Right hindlimb (tissue), 1 donor: ENCODE measurements around the gene WDR86.

Experiments
- DNase-seq: peaks from one replicate; pipeline ENCODE4 v3.0.0-alpha.2; 2018

The WDR86 gene

DNA sequence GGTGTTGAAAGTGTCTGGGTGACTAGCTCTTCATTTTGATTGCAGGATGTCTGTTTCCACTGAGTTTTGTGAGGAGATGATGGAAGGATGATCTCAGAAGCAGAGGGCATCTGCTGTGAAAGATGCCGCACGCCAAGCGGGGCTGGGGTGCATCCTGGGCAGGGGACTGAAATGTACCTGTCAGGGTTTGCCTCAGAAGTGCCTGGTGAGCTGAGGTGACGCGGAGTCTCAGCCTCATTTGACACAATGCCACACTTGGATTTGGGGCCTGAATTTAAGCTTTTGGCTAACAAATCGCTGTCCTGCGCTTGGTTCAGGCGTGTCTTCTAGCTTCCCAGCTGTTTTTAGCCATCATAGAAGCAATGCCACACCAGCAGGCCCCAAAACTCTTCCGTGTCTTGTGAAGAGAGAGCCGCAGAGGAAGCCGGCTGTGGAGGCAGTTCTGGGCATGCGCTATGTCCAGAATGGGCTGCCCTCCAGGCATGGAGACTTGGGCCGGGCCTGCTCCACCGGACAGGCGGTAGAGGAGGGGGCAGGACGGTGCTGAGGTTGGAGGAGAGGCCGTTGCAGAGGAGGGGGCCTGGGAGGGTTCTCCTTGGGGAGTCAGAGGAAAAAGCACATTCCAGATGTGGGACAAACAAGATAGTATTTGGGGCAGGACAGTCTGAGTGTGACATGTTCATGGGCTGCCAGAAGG lies 31.2 kb downstream of the WDR86 start:
- no peak for DNase-seq

DNA sequence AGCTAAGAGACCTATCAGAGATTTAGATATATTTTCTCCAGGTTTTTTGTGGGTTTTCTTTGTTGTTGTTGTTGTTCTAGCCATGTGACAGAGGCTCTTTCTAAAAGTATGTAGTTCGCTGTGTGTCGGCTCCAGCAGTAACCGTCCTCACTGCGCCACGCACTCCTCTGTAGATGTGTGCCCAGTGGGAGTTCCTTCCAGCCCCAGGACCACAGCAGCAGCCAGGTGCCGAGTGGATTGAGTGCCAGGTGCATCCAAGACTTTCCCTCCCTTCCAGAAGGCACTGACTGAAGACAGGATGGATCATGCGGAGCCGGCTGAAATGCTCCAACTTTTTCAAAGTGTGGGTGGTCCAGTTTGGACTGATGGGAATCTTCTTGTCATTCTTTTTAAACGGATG lies 31.8 kb downstream of the WDR86 start:
- no peak for DNase-seq

GRCh38 chr7:151377406-151377805 lies 32.4 kb downstream of the WDR86 start:
- no peak for DNase-seq

DNA sequence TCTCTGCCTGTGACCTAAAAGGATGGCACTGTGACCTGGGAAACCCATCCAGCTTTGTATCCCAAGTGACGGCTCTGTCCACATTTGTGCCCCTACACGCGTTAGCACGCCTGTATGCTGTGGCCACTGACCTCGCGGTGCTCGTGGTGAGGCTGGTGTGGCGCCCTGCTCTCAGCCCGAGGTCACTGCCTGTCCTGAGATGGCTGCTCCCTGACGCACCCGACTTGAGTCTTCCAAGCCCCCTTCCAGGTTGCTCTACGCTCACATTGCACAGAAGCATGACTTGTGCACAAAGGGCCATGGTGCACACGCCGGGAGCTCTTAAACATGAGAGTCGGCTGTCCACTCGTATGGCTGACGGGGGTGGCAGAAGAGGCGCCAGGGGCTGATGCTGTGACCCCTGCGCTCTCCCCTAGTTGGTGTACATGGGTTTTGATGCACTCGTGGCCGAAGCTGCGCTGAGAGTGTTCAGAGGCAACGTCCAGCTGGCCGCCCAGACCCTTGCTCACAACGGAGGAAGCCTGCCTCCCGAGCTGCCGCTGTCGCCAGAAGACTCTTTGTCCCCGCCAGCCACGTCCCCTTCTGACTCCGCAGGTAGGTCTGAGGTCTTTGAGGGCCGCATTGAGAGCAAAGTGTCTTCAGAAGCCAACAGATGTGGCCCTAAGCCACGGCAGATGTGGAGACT lies 33.5 kb downstream of the WDR86 start:
- no peak for DNase-seq

DNA sequence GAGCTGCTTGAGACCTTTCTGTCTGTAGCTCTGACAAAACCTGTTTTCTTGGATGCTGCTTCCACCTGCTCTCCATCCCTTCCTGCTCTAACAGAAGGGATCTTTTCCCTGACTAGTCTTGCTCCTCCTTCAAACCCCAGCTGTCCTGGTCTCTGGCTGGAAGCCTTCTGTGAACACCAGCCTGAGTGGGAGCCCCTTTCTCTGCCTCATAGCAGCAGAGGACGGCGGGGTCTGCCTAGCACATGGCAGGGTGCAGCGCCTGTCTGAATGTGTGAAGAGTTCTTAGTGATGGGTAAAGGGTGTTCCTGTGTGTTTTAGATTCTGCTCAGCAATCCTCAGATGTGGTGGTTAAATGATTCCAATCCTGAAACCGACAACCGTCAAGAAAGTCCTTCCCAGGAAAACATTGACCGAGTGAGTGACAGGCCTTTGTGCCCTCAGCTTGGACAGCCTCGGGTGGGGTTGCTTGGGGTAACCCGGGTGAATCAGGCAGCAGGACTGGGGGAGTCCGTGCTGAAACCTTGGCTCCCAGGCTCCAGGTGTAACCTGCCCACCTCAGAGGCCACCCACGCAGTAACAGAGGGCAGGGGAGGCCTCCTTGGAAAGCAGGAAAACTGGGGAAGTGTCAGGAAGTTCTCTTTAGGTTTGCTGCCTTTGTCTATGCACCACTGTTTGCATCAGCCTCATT lies 34.2 kb downstream of the WDR86 start:
- no peak for DNase-seq

GRCh38 chr7:151374726-151375125 lies 35.1 kb downstream of the WDR86 start:
- DNase-seq = no peak

DNA sequence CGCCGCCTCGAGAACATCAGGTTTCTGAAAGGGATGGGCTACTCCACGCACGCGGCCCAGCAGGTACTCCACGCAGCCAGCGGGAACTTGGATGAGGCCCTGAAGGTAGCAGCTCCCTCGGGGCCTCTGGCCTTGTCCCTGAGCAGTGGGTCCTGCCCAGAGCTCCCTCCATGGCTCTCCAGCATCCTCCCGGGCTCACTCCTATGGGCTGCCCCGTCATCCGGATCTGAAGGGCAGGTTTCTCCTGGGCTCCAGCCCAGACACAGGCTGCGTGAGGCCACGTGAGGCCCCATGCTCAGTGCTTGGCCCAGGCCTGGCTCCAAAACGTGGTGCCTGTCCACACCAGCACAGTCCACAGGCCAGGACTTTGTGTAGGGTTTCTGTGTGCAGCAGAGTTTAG lies 35.7 kb downstream of the WDR86 start:
- DNase-seq = no peak

- no peak for DNase-seq
These were observed 36.2 kb downstream of the WDR86 start for GRCh38 chr7:151373599-151373998.

DNA sequence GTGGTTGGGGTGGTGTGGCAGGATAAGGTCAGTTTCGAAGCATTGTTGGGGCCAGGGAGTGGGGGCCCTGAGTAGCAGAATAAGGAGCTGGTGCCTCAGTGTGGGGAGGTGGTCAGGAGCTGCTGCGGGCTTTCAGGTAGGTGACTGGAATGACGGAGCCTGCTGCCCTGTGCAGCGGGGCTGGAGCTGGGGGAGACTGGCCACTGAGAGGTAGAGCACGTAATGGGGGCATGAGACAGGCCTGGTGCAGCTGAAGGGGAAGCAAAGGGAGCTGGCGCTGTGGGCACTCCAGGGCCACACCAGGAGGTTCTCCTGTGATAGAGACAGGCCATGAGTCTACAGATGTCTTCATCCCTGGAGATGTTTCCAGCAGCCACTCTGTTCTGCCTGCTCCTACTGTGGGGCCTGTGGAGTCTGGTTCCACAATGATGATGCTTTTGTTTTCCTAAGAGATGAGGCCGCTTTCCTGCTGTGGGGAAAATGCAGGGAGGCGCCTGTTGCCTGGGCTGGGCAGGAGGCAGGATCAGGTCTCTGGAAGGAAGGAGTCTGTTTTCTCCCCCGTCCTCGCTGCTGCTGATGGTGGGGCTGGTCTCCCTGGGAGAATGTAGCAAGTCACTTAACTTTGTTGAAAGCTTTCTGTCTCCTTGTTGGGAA lies 37.1 kb downstream of the WDR86 start:
- DNase-seq = no peak

DNA sequence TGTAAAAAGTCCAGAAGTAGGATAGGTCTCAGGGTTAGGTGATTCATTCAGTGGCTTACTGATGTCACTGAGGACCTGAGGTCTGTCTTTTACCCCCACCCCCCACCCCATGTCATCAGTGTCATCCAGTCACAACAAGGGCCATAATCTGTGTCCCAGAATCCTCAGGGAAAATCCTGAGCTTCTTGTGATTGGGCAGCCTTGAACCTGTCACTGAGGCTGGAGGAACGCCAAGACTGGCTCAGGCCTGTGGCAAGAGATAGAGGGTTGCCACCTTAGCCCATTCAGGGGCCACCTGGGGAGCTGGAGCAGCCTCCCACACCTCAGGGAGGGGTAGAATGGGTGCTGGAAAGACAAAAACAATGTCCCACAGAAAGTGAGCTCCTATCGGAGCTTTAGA lies 38.6 kb downstream of the WDR86 start:
- DNase-seq = no peak

DNA sequence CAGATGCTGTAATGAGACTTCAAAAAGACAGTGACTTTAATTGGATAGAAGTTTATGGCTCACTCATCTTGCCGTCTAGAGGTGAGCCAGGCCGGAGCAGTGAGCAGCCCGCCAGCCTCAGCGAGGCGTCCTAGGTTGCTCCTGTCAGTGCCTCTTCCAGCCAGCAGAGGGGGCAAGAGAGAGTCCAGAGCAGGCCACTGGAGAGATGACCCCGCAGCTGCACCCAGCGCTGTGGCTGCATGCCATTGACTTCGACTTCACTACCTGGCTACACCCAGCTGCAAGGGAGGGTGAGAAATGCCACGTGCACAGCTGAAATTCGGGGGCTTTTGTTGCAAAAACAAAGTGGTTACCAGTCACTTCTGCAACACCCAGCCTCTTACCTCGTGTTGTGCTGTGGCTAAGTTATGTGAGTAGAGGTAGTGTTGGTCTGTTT lies 41.7 kb downstream of the WDR86 start:
- DNase-seq = peak; percentile 83

DNA sequence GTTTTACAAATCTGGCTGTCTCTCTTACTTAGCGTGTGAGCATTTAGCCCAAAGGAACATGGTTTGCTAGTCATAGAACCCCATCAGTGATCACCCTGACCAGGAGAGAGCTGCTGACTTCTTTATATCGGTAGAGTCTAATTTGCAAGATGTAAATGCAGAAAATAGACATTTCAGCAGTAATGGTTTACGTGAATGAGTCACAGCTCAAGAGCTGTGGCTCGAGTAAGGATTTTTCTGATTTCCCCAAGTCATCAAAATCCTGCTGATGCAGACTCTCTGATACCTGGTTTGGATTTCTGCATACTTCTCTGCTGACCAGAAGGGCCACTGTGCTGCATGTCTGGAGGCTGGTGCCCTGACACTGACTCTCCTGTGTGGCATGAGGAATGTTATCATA lies 42.6 kb downstream of the WDR86 start:
- no peak for DNase-seq

GRCh38 chr7:151366880-151367222 lies 43.0 kb downstream of the WDR86 start:
- DNase-seq = peak; percentile 81

DNA sequence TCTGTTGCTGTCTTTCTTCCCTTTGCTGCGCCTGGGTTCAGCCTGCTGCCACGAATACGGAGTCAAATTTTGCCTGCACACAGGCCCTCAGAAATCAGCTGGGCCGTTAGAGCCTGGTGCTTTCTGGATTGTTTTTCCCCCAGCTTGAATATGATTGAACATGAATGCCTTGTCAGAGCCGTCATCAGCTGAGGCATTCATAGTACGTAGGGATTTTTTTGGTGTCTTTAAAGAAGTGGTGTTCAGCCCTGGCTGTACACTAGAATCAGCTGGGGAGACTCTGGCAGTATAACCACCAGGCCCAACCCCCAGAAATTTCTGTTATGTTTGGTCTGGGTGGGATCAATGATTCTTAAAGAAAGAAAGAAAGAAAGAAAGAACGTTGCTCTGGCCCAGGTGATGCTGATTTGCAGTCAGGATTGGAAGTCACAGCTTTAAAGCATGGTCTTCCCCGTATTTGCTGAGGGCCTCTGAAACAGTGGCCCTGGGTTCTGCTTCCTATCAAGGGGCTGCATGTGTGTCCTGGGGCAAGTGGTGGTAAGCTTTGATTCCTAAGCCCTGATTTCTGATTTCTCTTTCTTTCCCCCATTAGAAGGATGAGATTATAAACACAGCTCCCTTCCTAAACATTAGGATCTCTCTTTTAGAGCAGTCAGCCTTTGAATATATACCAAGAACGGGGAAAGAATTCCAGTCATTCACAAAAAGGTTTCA lies 43.5 kb downstream of the WDR86 start:
- DNase-seq = no peak

DNA sequence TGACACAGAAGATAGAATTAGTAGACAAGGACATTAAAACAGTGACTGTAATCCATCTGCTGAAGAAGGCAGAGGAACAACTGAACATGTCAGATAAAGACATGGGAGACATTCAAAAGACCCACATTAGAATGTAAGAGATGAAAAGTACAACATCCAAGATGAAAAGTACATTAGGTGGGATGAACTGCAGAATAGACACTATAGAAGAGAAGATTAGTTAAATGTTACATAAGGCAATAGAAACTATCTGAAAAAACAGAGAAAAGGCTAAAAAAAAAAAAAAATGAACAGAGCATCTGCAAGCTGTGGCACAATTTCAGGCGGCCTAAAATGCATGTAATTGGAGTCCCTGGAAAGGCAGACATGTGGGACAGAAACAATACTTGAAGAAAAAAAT lies 46.7 kb downstream of the WDR86 start:
- DNase-seq = no peak

GRCh38 chr7:151361193-151361959 lies 48.5 kb downstream of the WDR86 start:
- DNase-seq = no peak

- DNase-seq = no peak
These were observed 57.3 kb downstream of the WDR86 start for GRCh38 chr7:151352512-151352911.

GRCh38 chr7:151351967-151352366 lies 57.9 kb downstream of the WDR86 start:
- DNase-seq = no peak

DNA sequence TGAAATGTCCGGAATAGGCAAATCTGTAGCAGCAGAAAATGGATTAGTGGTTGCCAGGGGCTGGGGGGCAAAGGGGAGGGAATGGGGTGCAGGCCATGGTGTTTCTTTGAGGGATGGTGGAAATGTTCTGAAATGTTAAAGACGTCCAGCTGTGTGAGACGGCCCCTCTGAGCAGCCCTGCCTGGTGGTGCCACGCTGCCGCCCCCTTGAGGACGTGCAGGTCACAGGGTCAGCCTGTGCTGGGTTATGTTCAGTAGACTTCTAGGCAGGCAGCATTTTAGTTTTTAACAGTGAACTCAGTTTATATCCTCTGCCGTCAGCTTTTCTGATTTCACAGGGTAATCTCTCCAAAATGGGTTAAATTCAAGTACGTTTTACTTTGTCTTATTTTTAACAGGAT lies 58.8 kb downstream of the WDR86 start:
- no peak for DNase-seq

DNA sequence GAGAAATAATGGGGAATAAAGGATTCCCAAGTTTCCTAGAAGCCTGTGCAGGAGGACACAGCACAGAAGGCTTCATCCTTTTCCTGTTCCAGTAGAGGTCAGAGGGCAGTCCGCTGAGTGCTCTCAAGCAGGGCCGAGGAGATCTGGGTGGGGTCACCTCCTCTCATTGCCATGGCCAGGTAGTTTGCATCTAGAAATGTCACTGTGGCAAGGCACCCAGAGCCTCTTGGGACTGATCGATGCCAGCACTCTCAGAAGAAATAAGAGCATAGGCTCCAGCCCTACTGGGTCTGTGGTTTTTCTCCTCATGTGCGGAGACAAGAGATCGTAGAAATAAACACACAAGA lies 60.4 kb downstream of the WDR86 start:
- no peak for DNase-seq

GRCh38 chr7:151348970-151349369 lies 60.9 kb downstream of the WDR86 start:
- no peak for DNase-seq

GRCh38 chr7:151347200-151347599 lies 62.6 kb downstream of the WDR86 start:
- no peak for DNase-seq

DNA sequence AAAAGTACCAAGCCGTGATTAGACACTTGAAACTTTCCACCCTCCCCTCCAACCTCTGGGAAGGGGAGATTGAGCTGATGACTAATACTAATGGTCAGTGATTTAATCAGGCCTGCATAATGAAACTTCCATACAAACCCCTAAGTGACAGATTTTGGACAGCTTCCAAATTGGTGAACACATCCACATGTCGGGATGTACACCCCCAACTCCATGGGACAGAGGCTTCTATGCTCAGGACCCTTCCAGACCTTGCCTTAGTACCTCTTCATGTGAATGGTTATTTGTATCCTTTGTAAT lies 63.4 kb downstream of the WDR86 start:
- no peak for DNase-seq
